Activated T-cell treated with anti-CD3 and anti-CD28 coated beads, Interleukin-2, amount 50 U/mL, for 72 hours (primary cell): ENCODE results near the gene UGT1A9. TPM values are rescaled to one million over a fixed set of nuclear protein-coding genes. Genes with fewer than 3 reads are reported as not detected.

ENCODE experiments used
- ATAC-seq, 2 donors: fragments of 150-1000 bp; cut with Tn5 transposase; replicated peaks in 1 of 2; 2 replicates each; pipeline ENCODE4 v1.10.0; 2021; ENCODE audit warnings: moderate library complexity in 2 of 2, mild to moderate bottlenecking in 1 of 2
- DNase-seq, 2 donors: peaks; one replicate each; pipeline ENCODE4 v3.0.0; 2021 to 2022; ENCODE audit warnings: mixed read lengths in 1 of 2
- H3K27ac Mint-ChIP-seq: one replicate; pipeline ENCODE4 v1.8.0; 2022; ENCODE audit warnings: mild to moderate bottlenecking, moderate library complexity, mixed read lengths
- H3K27me3 Mint-ChIP-seq: one replicate; pipeline ENCODE4 v1.8.0; 2022; ENCODE audit warnings: low read depth, mixed read lengths
- H3K36me3 Mint-ChIP-seq, 2 donors: one replicate each; pipeline ENCODE4 v1.8.0; 2022; ENCODE audit warnings: mixed read lengths in 2 of 2, mild to moderate bottlenecking in 1 of 2; ENCODE audit not compliant: insufficient read depth in 2 of 2
- H3K4me1 Mint-ChIP-seq: one replicate; pipeline ENCODE4 v1.8.0; 2022; ENCODE audit warnings: low read depth, mixed read lengths
- H3K4me3 Mint-ChIP-seq, 2 donors: one replicate each; pipeline ENCODE4 v1.8.0; 2022; ENCODE audit warnings: mild to moderate bottlenecking in 2 of 2, mixed read lengths in 2 of 2, moderate library complexity in 2 of 2
- H3K9me3 Mint-ChIP-seq, 2 donors: one replicate each; pipeline ENCODE4 v1.8.0; 2022; ENCODE audit warnings: mixed read lengths in 2 of 2
- total RNA-seq, 2 donors: library from RNA; stranded (reverse); gene quantifications; one replicate each; pipeline ENCODE4 v1.2.3, GENCODE V29; 2022

UGT1A9 gene
- total RNA-seq, 2 donors from 2014 or later, result not detected

DNA sequence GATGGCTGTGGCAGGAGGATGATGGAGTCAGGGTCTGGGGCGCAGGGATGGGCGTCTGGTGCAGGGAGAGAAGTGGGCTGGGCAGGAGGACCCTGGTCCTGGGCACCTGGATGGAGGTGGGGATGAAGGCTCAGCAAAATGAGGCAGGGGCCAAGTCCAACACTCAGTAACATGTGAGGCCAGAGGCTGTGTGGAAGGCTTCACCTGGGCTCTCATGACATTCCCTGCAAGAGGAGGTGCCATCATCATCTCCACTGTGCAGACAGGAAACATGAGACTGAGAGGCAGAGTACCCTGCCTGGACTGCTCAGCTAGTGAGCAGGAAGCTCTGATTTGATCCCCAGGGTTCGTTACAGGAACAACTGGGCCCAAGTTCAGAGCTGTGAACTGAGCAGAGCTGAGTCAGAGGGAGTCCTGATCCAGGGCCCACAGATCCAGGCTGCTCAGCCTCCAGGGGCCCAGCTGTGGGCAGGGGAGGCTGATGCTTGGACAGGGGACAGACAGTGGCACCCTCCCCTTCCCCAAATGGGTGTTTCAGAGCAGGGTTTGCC is 145.7 kb downstream of the UGT1A9 start:
- Mint-ChIP-seq H3K9me3 (no peaks in the 10 kb centered on the region), H3K27me3 (peaks cover 10% of the 10 kb centered on the region)
- no peak for DNase-seq

DNA sequence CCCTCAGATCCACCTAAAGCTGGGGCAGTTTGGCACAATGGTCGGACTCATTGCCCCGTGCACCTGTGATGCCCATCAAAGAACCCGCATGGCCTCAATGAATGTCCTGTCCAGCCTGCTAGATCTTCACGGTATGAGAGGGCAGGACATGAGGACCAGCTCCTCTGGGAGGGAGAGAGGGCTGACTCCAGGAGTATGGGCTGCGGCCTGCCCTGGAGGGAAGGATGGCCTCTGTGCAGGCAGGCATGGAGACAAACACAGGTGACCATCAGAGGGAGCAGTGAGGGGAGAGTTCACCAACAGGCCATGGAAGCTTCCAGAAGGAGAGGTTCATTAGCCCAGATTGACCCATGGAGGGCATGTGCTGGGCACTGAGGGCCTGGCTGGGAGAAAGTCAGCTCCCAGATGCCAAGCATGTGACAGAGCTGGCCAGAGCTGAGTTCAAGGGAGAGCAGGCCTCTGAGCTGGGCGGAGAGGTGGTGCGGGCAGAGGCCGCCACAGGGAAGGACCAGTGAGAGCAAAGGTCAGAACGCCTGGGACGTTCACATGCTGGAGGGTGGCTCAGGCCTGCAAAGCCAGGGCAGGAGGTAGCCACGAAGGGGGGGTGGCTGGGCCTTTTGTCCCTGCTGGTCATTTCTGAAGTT is 146.4 kb downstream of the UGT1A9 start:
- Mint-ChIP-seq H3K4me3 (no peak overlapping the region), H3K27ac (no peak overlapping the region), H3K27me3 (peaks cover 10% of the 10 kb centered on the region), H3K36me3 (no peaks in the 10 kb centered on the region), H3K4me1 (no peaks in the 10 kb centered on the region), H3K9me3 (no peaks in the 10 kb centered on the region)
- DNase-seq, result no peak
- ATAC-seq, result no peak

More for the DNA sequence above, 145.7 kb downstream of the UGT1A9 start:
- Mint-ChIP-seq H3K4me1 (no peaks in the 10 kb centered on the region), H3K4me3 (no peak overlapping the region), H3K36me3 (no peaks in the 10 kb centered on the region), H3K27ac (no peak overlapping the region)
- ATAC-seq, result no peak

DNA sequence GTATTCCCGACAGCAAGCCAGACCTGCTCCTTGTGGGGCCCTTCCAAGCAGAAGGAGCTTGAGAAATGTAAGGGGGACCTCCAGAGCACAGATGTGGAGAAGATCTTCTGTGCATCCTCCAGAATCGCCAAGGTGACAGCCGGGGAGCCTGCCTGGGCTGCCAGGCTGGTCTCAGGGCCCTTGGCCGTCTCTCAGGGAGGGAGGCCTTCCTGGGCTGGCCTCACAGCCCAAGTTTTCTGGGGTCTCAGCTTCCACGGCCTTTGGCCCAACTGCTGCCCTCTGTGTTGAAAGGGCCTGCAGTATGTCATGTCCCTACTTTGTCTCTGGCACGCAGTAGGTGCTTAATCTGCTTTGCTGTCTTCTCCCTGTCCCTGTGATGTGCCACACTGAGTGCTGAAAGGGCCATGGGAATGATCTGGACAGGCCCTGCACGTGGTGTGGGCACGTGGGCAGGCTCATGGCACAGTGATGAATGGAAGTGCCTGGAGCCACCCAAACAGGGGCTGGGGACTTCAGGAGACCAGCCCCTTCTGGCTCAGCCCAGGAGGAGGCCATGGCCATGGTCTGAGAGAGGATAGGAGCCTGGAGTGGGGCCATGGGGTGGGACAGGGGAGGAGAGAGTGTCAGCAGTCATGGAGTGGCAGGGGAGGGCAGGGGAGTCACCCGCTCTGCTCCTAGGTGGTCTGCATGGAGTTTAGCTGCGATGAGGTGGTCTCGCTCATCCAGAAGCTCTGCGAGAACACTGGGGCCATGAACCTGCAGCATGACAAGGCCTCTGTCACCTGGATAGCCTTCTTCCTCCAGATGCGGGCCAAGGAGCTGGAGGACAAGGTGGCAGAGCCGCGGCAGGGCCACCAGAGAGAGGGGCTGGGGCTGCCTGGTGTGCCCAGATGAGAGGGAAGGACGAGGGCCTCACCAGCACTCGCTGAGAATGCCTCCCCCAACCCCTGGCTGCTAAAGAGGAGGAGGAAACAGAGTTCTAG is 147.2 kb downstream of the UGT1A9 start:
- Mint-ChIP-seq H3K9me3 (no peaks in the 10 kb centered on the region), H3K27ac (no peak overlapping the region), H3K4me1 (no peaks in the 10 kb centered on the region), H3K36me3 (no peaks in the 10 kb centered on the region), H3K27me3 (peaks cover 10% of the 10 kb centered on the region), H3K4me3 (no peak overlapping the region)
- DNase-seq (no peak), ATAC-seq (no peak)

DNA sequence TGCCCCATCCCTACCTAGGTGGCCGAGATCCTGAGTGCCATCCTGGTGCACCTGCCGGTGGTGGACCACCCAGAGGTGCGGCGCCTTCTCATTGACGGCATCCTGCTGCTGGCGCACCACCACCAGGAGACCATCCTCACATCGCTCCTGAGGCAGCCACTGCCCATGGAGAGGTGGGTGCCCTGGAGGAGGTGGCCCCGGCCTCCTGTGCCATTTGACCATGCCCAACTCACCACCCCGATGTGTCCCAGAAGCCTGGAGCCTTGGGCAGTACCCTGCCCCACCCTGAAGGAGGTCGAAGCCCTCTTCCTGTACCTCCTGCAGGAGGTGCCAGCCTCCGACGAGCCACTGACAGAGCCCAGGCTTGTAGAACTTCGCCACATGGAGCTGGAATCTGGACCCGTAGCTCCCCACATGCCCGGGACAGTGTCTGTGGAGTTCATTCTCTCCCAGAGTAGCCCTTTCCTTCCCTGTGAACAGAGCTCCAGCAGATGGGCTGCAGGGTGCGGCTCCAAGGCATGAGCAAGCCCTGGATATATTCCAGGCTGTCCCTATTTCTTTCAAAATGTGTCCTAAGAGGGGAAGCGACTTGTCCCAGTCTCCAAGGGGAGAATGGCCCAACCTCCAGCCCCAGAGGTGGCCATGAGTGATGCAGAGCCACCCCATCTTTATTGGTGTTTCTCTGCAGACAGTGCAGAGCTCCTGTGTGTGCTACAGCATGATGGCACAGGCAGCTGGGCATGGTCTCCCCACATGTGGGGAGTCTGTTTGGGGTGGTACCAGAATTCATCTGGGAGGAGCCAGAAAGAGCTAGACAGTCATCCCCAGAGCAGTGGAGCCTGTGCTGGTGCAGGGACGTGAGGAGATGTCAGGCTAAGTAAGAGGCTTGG is 148.4 kb downstream of the UGT1A9 start:
- H3K27ac Mint-ChIP-seq, result no peak overlapping the region

DNA sequence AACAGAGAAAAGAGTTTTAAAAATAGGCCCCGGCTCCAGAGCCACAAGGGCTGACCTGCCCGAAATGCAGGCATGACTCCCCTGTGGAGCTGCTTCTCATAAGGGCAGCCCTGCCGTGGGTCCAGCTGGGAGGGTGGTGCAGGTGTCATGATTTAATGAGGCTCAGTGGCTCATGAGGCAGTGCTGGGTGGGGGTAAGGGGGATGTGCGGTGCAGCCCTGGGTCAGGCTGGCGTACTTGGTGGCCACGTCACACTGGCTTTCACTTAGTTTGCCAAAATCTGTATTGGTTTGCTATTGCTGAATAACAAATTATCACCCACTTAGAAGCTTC is 149.0 kb downstream of the UGT1A9 start:
- Mint-ChIP-seq H3K27ac (no peak overlapping the region), H3K27me3 (peaks cover 2% of the 10 kb centered on the region), H3K36me3 (no peaks in the 10 kb centered on the region), H3K4me1 (no peaks in the 10 kb centered on the region), H3K4me3 (no peak overlapping the region), H3K9me3 (no peaks in the 10 kb centered on the region)
- no peak for ATAC-seq
- no peak for DNase-seq

More for the DNA sequence above, 148.4 kb downstream of the UGT1A9 start:
- Mint-ChIP-seq H3K9me3 (no peaks in the 10 kb centered on the region), H3K27me3 (peaks cover 9% of the 10 kb centered on the region), H3K36me3 (no peaks in the 10 kb centered on the region), H3K4me3 (no peak overlapping the region), H3K4me1 (no peaks in the 10 kb centered on the region)
- no peak for DNase-seq
- ATAC-seq, result no peak

DNA sequence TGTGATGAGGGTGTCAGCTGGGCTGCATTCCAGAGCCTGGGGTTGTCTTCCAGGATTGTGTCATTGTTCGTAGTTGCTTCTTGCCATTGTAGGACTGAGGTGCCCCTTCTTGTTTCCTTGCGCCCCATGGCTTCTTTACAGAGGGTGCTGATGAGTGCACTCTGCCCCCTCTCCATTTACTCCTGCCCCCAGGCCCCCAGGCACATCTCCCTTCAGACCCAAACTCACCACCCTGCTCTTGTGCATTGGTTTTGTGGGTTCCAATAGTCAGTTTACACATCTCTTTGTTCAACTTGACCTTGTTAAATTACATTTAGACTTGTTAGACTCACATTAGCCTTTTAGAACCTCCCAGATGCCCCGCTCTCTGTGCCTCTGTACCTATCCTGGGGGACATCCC is 149.5 kb downstream of the UGT1A9 start:
- Mint-ChIP-seq H3K9me3 (no peaks in the 10 kb centered on the region), H3K36me3 (no peaks in the 10 kb centered on the region), H3K4me3 (no peak overlapping the region), H3K4me1 (no peaks in the 10 kb centered on the region), H3K27me3 (no peaks in the 10 kb centered on the region), H3K27ac (no peak overlapping the region)
- no peak for ATAC-seq
- DNase-seq, result no peak

DNA sequence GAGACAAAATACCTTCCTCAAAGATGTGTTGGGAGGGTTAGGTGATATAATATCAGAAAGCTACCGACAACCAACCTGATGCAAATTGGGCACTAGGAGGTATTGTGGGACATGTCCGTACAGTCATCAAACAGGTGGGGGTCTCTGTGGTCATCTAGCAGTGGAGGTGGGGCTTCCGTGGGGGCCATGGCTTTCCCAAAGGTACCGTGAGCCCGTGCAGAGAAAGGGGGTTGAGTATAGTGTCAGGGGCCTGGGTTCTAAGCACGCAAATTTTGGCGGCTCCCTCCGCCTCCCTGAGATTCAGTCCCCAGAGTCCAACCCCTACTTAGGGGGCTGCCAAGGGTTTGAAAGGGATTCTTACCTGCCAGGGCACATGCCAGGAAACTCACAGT is 150.0 kb downstream of the UGT1A9 start:
- ATAC-seq (no peak), DNase-seq (no peak)
- Mint-ChIP-seq H3K9me3 (no peaks in the 10 kb centered on the region), H3K27me3 (no peaks in the 10 kb centered on the region), H3K4me3 (no peak overlapping the region), H3K36me3 (no peaks in the 10 kb centered on the region), H3K27ac (no peak overlapping the region), H3K4me1 (no peaks in the 10 kb centered on the region)

DNA sequence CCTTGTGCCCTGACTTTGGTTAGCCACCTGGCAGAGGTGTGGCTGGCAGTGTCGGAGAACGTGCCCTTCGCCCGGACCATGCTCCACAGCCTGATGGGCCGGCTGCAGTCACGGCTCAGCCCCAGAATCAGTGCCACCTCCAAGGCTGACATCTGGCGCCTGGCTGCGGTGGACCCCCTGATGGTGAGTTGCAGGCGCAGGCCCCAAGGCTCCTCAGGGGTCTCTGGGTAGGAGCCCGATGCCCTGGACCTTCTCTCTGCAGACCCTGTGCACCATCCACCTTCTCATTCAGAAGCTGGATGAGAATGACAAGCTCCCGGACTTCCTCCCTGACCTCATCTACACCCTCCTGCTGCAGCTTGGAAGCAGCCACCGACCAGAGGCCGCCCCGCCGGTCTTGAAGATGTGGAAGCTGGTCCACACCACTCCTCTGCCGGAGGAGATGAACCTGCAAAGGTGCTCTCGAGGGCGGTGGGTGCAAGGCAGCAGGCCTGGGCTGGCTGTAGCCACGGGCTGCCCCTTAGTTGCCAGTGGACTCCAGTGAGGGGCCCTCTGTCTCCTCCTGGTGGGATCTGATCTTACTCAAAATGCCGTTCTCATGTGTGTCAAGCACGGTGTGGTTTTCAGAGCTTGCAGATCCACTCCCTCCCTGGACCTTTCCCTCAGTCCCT is 150.5 kb downstream of the UGT1A9 start:
- no peak overlapping the region for H3K27ac Mint-ChIP-seq
- H3K4me1 Mint-ChIP-seq, result no peaks in the 10 kb centered on the region
- DNase-seq, result no peak
- H3K27me3 Mint-ChIP-seq, result no peaks in the 10 kb centered on the region
- H3K9me3 Mint-ChIP-seq, result no peaks in the 10 kb centered on the region
- ATAC-seq, result no peak
- no peaks in the 10 kb centered on the region for H3K36me3 Mint-ChIP-seq
- no peak overlapping the region for H3K4me3 Mint-ChIP-seq

Other genes starting within 250 kb of the UGT1A9 start
- 10 to 100 TPM; 14.7 to 19.6 TPM for gene USP40, start 105.1 kb upstream of the UGT1A9 start, total RNA-seq
- gene UGT1A8, start 54.3 kb upstream of the UGT1A9 start, total RNA-seq, result not detected
- gene UGT1A10, start 35.5 kb upstream of the UGT1A9 start, total RNA-seq, result not detected
- not detected for gene UGT1A7, start 10.0 kb downstream of the UGT1A9 start, total RNA-seq
- gene UGT1A6, start 21.0 kb downstream of the UGT1A9 start, total RNA-seq, result not detected
- not detected for gene UGT1A5, start 41.0 kb downstream of the UGT1A9 start, total RNA-seq
- not detected for gene UGT1A4, start 46.8 kb downstream of the UGT1A9 start, total RNA-seq
- not detected for gene UGT1A3, start 57.1 kb downstream of the UGT1A9 start, total RNA-seq
- not detected for gene UGT1A1, start 88.4 kb downstream of the UGT1A9 start, total RNA-seq
- gene MROH2A, start 106.4 kb downstream of the UGT1A9 start, total RNA-seq, result not detected
- gene HJURP, start 182.6 kb downstream of the UGT1A9 start, total RNA-seq, result 10 to 100 TPM; 84.3 to 93.5 TPM
- not detected for gene TRPM8, start 245.5 kb downstream of the UGT1A9 start, total RNA-seq